Left ventricle myocardium inferior (tissue), 1 donor: ENCODE data around the gene TBC1D22A. TPM values are rescaled to one million over a fixed set of nuclear protein-coding genes. Genes with fewer than 3 reads are reported as not detected.

Experiments
- DNase-seq: peaks from one replicate; pipeline ENCODE4 v3.0.0-alpha.2; 2020
- H3K27ac ChIP-seq: fragments of 200-600 bp; replicated peaks from 2 replicates; pipeline ENCODE4 v1.8.0; 2021
- H3K27me3 ChIP-seq: fragments of 200-600 bp; 2 replicates; pipeline ENCODE4 v1.8.0; 2021; ENCODE audit warnings: low read depth
- H3K36me3 ChIP-seq: fragments of 200-600 bp; 2 replicates; pipeline ENCODE4 v1.8.0; 2021
- H3K4me1 ChIP-seq: fragments of 200-600 bp; 2 replicates; pipeline ENCODE4 v1.8.0; 2021
- H3K4me3 ChIP-seq: fragments of 200-600 bp; 2 replicates; pipeline ENCODE4 v1.8.0; 2021; ENCODE audit warnings: mild to moderate bottlenecking, moderate library complexity
- H3K9me3 ChIP-seq: fragments of 200-600 bp; replicated peaks from 2 replicates; pipeline ENCODE4 v1.8.0; 2021
- intact Hi-C: fragments of 100-400 bp; cut with micrococcal nuclease; formaldehyde crosslinking; loops from one replicate; pipeline ENCODE4 v1.11.0; 2022
- total RNA-seq: library from RNA; stranded (reverse); fragmentation: NEBNext Ultra II Directional; extraction: Animal tissue kit (Norgen Biotek cat#: 25700); gene quantifications from one replicate; pipeline ENCODE4 v1.2.1, GENCODE V29; 2021
- TF ChIP-seq, protein P1 (sequence below): fragments of 200-600 bp; IDR thresholded peaks from 2 replicates; pipeline ENCODE4 v1.8.0; 2021; ENCODE audit warnings: antibody characterized with exemption, mild to moderate bottlenecking, borderline replicate concordance
- donor health status: DM: no; HTN: yes; CAD: no; lungs with severe emphysema.

The TBC1D22A gene
- total RNA-seq, 1 donor from 2014 or later, result 16.2 TPM

DNA sequence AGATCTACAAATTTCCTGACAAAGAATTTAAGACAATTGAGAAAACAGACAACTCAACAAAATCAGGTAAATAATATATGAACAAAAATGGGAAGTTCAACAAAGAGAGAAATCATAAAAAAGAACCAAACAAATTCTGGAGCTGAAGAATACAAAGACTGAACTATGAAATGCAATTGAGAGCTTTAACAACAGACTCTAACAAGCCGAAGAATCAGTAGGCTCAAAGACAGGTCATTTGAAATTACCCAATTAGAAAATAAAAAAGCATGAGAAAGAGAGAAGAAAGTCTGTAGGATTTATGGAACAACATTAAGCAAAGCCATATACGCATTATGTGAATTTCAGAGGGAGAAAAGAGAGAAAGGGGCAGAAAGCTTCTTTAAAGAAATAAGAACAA lies 72.8 kb downstream of the TBC1D22A start:
- TF ChIP-seq, protein P1, sequence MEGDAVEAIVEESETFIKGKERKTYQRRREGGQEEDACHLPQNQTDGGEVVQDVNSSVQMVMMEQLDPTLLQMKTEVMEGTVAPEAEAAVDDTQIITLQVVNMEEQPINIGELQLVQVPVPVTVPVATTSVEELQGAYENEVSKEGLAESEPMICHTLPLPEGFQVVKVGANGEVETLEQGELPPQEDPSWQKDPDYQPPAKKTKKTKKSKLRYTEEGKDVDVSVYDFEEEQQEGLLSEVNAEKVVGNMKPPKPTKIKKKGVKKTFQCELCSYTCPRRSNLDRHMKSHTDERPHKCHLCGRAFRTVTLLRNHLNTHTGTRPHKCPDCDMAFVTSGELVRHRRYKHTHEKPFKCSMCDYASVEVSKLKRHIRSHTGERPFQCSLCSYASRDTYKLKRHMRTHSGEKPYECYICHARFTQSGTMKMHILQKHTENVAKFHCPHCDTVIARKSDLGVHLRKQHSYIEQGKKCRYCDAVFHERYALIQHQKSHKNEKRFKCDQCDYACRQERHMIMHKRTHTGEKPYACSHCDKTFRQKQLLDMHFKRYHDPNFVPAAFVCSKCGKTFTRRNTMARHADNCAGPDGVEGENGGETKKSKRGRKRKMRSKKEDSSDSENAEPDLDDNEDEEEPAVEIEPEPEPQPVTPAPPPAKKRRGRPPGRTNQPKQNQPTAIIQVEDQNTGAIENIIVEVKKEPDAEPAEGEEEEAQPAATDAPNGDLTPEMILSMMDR, result no peak
- Histone ChIP-seq H3K27me3 (no peaks in the 10 kb centered on the region), H3K4me3 (no peak overlapping the region), H3K27ac (no peak overlapping the region), H3K36me3 (peaks cover 13% of the 10 kb centered on the region), H3K4me1 (peaks cover 7% of the 10 kb centered on the region), H3K9me3 (peaks cover 22% of the 10 kb centered on the region)
- intact Hi-C loops, result no loop called here
- DNase-seq, result no peak

DNA sequence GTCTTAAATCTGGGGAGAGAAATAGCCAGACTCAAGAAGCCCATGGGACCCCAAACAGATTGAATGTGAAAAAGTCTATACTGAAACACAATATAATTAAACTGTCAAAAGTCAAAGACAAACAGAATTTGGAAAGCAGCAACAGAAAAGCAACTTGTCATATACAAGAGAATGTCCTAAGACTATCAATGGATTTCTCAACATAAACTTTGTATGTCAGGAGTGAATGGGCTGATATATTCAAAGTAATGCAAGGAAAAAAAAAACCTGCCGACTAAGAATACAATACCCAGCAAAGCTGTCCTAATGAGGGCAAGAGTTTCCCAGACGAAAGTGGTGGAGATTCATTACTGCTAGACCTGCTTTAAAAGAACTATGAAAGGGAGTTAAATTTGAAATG lies 73.2 kb downstream of the TBC1D22A start:
- intact Hi-C loops, result no loop called here
- H3K9me3 ChIP-seq, result peaks cover 22% of the 10 kb centered on the region
- H3K27ac ChIP-seq, result no peak overlapping the region
- TF ChIP-seq, protein P1, result no peak
- DNase-seq, result no peak
- peaks cover 3% of the 10 kb centered on the region for H3K4me1 ChIP-seq
- H3K27me3 ChIP-seq, result no peaks in the 10 kb centered on the region
- peaks cover 13% of the 10 kb centered on the region for H3K36me3 ChIP-seq
- H3K4me3 ChIP-seq, result no peak overlapping the region

DNA sequence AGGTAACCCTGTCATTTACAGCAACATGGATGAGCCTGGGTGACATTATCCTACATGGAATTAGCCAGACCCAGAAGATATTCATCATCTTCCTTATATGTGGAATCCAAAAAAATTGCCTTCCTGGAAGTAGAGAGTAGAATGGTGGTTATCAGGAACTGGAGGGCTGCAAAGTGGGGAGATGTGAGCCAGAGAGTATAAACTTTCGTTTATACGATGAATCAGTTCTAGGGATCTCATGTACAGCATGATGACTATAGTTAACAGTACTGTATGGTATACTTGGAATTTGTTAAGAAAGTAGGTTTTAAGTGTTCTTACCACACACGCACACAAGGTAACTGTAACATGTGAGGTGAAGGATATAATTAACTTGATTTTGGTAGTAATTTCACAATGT lies 79.1 kb downstream of the TBC1D22A start:
- no peak overlapping the region for H3K4me3 ChIP-seq
- intact Hi-C loops, result no loop called here
- TF ChIP-seq, protein P1, result no peak
- H3K4me1 ChIP-seq, result peaks cover 11% of the 10 kb centered on the region
- no peaks in the 10 kb centered on the region for H3K27me3 ChIP-seq
- no peak overlapping the region for H3K27ac ChIP-seq
- no peak for DNase-seq
- peaks cover under 1% of the 10 kb centered on the region for H3K9me3 ChIP-seq
- H3K36me3 ChIP-seq, result no peaks in the 10 kb centered on the region

DNA sequence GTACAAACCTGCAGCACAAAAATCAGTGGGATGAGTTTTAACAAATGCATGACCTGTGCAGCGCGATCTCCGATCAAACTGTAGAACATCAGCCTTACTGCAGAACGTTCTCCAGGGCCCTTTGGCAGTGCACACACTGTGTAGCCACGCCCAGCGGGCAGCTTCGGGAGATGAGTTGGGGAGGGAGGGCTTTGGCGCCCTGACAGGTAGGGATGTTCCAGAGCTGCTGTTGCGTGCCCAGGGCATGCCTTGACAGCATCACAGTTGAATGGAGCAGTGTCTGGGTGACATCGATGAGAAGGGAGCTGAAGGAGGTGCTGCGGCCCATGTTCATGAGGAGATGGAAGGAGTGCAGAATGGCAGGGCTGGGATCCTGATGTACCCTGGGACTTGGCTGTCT lies 80.2 kb downstream of the TBC1D22A start:
- intact Hi-C loops, result no loop called here
- Histone ChIP-seq H3K27ac (no peak overlapping the region), H3K4me1 (peaks cover 11% of the 10 kb centered on the region), H3K36me3 (no peaks in the 10 kb centered on the region), H3K27me3 (no peaks in the 10 kb centered on the region), H3K4me3 (no peak overlapping the region), H3K9me3 (no peaks in the 10 kb centered on the region)
- no peak for DNase-seq
- TF ChIP-seq, protein P1, result no peak

DNA sequence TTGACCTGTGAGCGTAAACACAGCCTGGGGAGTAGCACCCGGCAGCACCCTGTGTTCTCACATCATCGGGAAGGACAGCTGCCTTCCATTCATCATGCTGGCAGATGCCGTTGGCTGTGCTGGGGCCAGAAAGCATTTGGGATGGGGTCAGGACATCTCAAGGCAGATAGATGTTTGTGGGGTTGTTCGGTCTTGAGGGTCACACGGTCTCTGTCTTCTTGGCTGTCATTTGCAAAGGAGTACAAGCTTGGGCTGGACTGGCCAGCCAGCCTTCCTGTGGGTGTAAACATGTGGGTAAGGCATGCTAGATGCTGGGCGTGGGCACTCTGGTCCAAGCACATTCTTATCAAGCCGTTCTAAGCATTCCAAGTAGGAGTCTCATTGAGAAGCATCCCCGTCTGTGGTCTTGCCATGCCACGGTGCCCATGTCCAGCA lies 81.4 kb downstream of the TBC1D22A start:
- H3K36me3 ChIP-seq, result no peaks in the 10 kb centered on the region
- TF ChIP-seq, protein P1, result no peak
- DNase-seq, result no peak
- no peak overlapping the region for H3K27ac ChIP-seq
- no peaks in the 10 kb centered on the region for H3K9me3 ChIP-seq
- no peaks in the 10 kb centered on the region for H3K27me3 ChIP-seq
- H3K4me1 ChIP-seq, result peaks cover 12% of the 10 kb centered on the region
- no peak overlapping the region for H3K4me3 ChIP-seq
- intact Hi-C loops, result no loop called here
